ENCODE measurements around the gene TPRN.

Gene TPRN

GRCh38 chr9:137220317-137221094, 20.0 kb upstream of the TPRN start:
- Histone ChIP-seq H3K4me1 (ENCODE audit: control insufficient read depth, insufficient read depth, low read length) (peaks cover 32% of the 10 kb centered on the region), H3K9me3 (ENCODE audit: control insufficient read depth, low read length) (no peaks in the 10 kb centered on the region), H3K9ac (ENCODE audit: low read length) (no peak overlapping the region), H3K4me3 (ENCODE audit: low read length) (no peak overlapping the region), H3K27me3 (replicated peaks; ENCODE audit: control insufficient read depth, insufficient read depth, low read length) (no peaks in the 10 kb centered on the region), H3K36me3 (ENCODE audit: control insufficient read depth, insufficient read depth, low read length, severe bottlenecking) (no peaks in the 10 kb centered on the region)
- DNase-seq (ENCODE audit: low read depth) = no peak

- DNase-seq (ENCODE audit: low read depth) = no peak
- Histone ChIP-seq H3K27me3 (replicated peaks; ENCODE audit: control insufficient read depth, insufficient read depth, low read length) (no peaks in the 10 kb centered on the region), H3K4me1 (ENCODE audit: control insufficient read depth, insufficient read depth, low read length) (peaks cover 32% of the 10 kb centered on the region), H3K4me3 (ENCODE audit: low read length) (no peak overlapping the region), H3K36me3 (ENCODE audit: control insufficient read depth, insufficient read depth, low read length, severe bottlenecking) (peaks cover 2% of the 10 kb centered on the region), H3K9me3 (ENCODE audit: control insufficient read depth, low read length) (no peaks in the 10 kb centered on the region), H3K9ac (ENCODE audit: low read length) (no peak overlapping the region)
Measured at GRCh38 chr9:137219757-137220316, 19.3 kb upstream of the TPRN start.

GRCh38 chr9:137218754-137219271, 18.3 kb upstream of the TPRN start:
- Histone ChIP-seq H3K4me1 (ENCODE audit: control insufficient read depth, insufficient read depth, low read length) (peaks cover 28% of the 10 kb centered on the region), H3K9me3 (ENCODE audit: control insufficient read depth, low read length) (no peaks in the 10 kb centered on the region), H3K27me3 (replicated peaks; ENCODE audit: control insufficient read depth, insufficient read depth, low read length) (no peaks in the 10 kb centered on the region), H3K9ac (ENCODE audit: low read length) (peak overlapping the region; percentile 38), H3K36me3 (ENCODE audit: control insufficient read depth, insufficient read depth, low read length, severe bottlenecking) (peaks cover 9% of the 10 kb centered on the region), H3K4me3 (ENCODE audit: low read length) (no peak overlapping the region)
- DNase-seq (ENCODE audit: low read depth) = no peak

GRCh38 chr9:137218212-137218753, 17.7 kb upstream of the TPRN start:
- H3K27me3 ChIP-seq (replicated peaks; ENCODE audit: control insufficient read depth, insufficient read depth, low read length) = no peaks in the 10 kb centered on the region
- peak overlapping the region; percentile 51 for H3K9ac ChIP-seq (ENCODE audit: low read length)
- H3K4me1 ChIP-seq (ENCODE audit: control insufficient read depth, insufficient read depth, low read length) = peaks cover 28% of the 10 kb centered on the region
- H3K4me3 ChIP-seq (ENCODE audit: low read length) = no peak overlapping the region
- H3K9me3 ChIP-seq (ENCODE audit: control insufficient read depth, low read length) = no peaks in the 10 kb centered on the region
- DNase-seq (ENCODE audit: low read depth) = no peak
- peaks cover 9% of the 10 kb centered on the region for H3K36me3 ChIP-seq (ENCODE audit: control insufficient read depth, insufficient read depth, low read length, severe bottlenecking)

- no peaks in the 10 kb centered on the region for H3K9me3 ChIP-seq (ENCODE audit: control insufficient read depth, low read length)
- peaks cover 23% of the 10 kb centered on the region for H3K4me1 ChIP-seq (ENCODE audit: control insufficient read depth, insufficient read depth, low read length)
- peak overlapping the region; percentile 49 for H3K4me3 ChIP-seq (ENCODE audit: low read length)
- H3K36me3 ChIP-seq (ENCODE audit: control insufficient read depth, insufficient read depth, low read length, severe bottlenecking) = peaks cover 9% of the 10 kb centered on the region
- DNase-seq (ENCODE audit: low read depth) = no peak
- peak overlapping the region; percentile 51 for H3K9ac ChIP-seq (ENCODE audit: low read length)
- no peaks in the 10 kb centered on the region for H3K27me3 ChIP-seq (replicated peaks; ENCODE audit: control insufficient read depth, insufficient read depth, low read length)
Measured at GRCh38 chr9:137217276-137218211, 17.0 kb upstream of the TPRN start.

GRCh38 chr9:137216188-137216965, 15.8 kb upstream of the TPRN start:
- Histone ChIP-seq H3K4me3 (ENCODE audit: low read length) (no peak overlapping the region), H3K27me3 (replicated peaks; ENCODE audit: control insufficient read depth, insufficient read depth, low read length) (no peaks in the 10 kb centered on the region), H3K9me3 (ENCODE audit: control insufficient read depth, low read length) (no peaks in the 10 kb centered on the region), H3K36me3 (ENCODE audit: control insufficient read depth, insufficient read depth, low read length, severe bottlenecking) (peaks cover 9% of the 10 kb centered on the region), H3K4me1 (ENCODE audit: control insufficient read depth, insufficient read depth, low read length) (peaks cover 23% of the 10 kb centered on the region), H3K9ac (ENCODE audit: low read length) (no peak overlapping the region)
- DNase-seq (ENCODE audit: low read depth) = no peak

- DNase-seq (ENCODE audit: low read depth) = no peak
- peaks cover 23% of the 10 kb centered on the region for H3K4me1 ChIP-seq (ENCODE audit: control insufficient read depth, insufficient read depth, low read length)
- H3K4me3 ChIP-seq (ENCODE audit: low read length) = no peak overlapping the region
- no peaks in the 10 kb centered on the region for H3K9me3 ChIP-seq (ENCODE audit: control insufficient read depth, low read length)
- H3K9ac ChIP-seq (ENCODE audit: low read length) = no peak overlapping the region
- no peaks in the 10 kb centered on the region for H3K27me3 ChIP-seq (replicated peaks; ENCODE audit: control insufficient read depth, insufficient read depth, low read length)
- peaks cover 9% of the 10 kb centered on the region for H3K36me3 ChIP-seq (ENCODE audit: control insufficient read depth, insufficient read depth, low read length, severe bottlenecking)
Measured at GRCh38 chr9:137215196-137215986, 14.8 kb upstream of the TPRN start.

- Histone ChIP-seq H3K36me3 (ENCODE audit: control insufficient read depth, insufficient read depth, low read length, severe bottlenecking) (peaks cover 9% of the 10 kb centered on the region), H3K4me1 (ENCODE audit: control insufficient read depth, insufficient read depth, low read length) (peaks cover 23% of the 10 kb centered on the region), H3K4me3 (ENCODE audit: low read length) (no peak overlapping the region), H3K9ac (ENCODE audit: low read length) (no peak overlapping the region), H3K9me3 (ENCODE audit: control insufficient read depth, low read length) (no peaks in the 10 kb centered on the region), H3K27me3 (replicated peaks; ENCODE audit: control insufficient read depth, insufficient read depth, low read length) (no peaks in the 10 kb centered on the region)
- no peak for DNase-seq (ENCODE audit: low read depth)
Measured at GRCh38 chr9:137214620-137215019, 14.1 kb upstream of the TPRN start.

GRCh38 chr9:137213160-137214060, 12.9 kb upstream of the TPRN start:
- Histone ChIP-seq H3K4me1 (ENCODE audit: control insufficient read depth, insufficient read depth, low read length) (peaks cover 15% of the 10 kb centered on the region), H3K4me3 (ENCODE audit: low read length) (no peak overlapping the region), H3K36me3 (ENCODE audit: control insufficient read depth, insufficient read depth, low read length, severe bottlenecking) (peaks cover 13% of the 10 kb centered on the region), H3K9ac (ENCODE audit: low read length) (no peak overlapping the region), H3K27me3 (replicated peaks; ENCODE audit: control insufficient read depth, insufficient read depth, low read length) (no peaks in the 10 kb centered on the region), H3K9me3 (ENCODE audit: control insufficient read depth, low read length) (no peaks in the 10 kb centered on the region)
- DNase-seq (ENCODE audit: low read depth) = no peak

All from adipocyte (in vitro differentiated cells).